A549 treated with AZD2906 at 1 μM for 4 hours (cell line): Measurements from ENCODE around the gene SLC37A4. TPM values are rescaled to one million over a fixed set of nuclear protein-coding genes. Genes with fewer than 3 reads are reported as not detected.

Experiments used
- total RNA-seq: library from RNA; stranded (reverse); fragments of 200-300 nt; extraction: Qiagen RNA extraction; gene quantifications from 5 replicates; pipeline ENCODE4 v1.2.3, GENCODE V29; 2022

SLC37A4 gene
- 11.4 to 12.0 TPM (median 11.6 TPM) in 5 replicates for total RNA-seq

DNA sequence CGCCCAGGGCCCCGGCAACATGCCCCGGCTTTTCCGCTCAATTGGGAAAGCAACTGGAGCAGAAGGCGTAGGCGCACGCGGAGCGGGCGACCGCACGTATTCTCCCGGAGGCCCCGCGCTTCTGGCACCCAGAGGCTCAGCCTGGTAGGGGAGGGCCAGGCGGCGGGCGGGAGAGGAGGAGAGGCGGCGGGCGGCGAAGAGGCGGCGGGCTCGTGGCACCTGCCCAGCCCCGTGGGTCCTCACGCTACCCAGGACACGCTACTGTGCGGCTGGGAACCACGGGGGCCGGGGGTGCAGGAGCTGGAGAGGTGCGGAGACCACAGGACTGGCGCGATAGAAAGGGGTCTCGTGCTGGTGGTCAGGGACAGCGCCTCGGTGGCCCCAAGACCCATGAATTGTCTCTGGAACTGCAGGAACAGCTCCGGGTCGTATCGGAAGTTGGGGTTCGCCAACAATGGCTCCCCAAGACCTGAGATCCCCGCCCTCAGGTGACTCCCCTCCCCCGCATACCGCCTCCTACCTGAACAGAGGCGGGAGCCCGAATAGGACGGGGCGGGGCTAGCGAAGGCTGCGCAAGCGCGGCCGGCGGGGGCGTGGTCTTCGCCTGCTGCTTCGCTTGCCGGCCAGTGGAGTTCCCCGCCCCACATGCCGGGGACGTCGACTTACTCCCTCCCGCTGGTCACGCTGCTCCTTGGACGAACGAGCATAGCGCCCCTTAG lies at the start of gene SLC37A4:
SLC37A4 (minus strand) TSS at position 549 of the 719 bp plus-strand sequence.

GRCh38 chr11:119067371-119068222 lies 36.9 kb upstream of the SLC37A4 start, which contains the start of gene VPS11:
Gene VPS11 (plus strand): TSS chr11:119067818. CDS start chr11:119067824, 6 bp downstream.

DNA sequence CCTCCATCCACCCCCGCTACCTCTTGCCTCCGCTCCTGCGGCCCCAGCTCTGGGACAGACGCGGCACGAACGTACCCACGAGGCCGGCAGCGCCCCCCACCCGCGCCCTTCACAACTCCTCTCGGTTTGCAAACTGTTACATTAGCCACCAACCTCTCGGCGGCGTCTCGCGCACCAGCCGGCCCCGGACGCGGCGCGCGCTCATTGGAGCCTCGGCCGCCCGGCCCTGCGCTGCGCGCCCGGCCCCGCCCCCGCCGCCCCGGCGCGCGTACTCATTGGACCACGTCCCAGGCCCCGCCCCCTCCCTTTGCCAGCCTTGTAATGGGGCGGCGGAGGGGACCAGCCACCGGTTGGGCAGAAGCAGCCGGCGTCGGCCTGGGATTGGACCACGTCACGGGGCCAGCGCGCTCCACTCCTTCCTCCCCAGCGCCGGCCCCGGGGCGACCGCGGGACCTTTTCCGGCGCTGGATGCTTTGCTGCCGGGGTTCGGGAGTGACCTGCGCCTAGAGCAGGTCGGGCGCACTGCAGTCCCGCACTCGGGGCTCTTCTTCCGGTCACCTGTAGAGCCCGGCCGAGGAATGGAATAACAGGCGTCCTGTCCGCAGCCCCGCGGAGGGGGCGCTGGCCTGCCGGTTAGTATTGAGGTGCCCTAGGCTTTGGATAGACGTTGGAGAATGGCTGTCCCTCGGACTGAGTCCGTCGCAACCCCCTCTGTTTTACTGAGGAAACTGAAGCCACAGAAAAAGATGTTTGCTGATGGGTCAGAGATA lies 26.5 kb upstream of the SLC37A4 start, which contains the start of gene HYOU1:
HYOU1 (minus strand) TSS at position 206 of the 770 bp plus-strand sequence. CDS start 1,045 bp downstream, outside the sequence.

DNA sequence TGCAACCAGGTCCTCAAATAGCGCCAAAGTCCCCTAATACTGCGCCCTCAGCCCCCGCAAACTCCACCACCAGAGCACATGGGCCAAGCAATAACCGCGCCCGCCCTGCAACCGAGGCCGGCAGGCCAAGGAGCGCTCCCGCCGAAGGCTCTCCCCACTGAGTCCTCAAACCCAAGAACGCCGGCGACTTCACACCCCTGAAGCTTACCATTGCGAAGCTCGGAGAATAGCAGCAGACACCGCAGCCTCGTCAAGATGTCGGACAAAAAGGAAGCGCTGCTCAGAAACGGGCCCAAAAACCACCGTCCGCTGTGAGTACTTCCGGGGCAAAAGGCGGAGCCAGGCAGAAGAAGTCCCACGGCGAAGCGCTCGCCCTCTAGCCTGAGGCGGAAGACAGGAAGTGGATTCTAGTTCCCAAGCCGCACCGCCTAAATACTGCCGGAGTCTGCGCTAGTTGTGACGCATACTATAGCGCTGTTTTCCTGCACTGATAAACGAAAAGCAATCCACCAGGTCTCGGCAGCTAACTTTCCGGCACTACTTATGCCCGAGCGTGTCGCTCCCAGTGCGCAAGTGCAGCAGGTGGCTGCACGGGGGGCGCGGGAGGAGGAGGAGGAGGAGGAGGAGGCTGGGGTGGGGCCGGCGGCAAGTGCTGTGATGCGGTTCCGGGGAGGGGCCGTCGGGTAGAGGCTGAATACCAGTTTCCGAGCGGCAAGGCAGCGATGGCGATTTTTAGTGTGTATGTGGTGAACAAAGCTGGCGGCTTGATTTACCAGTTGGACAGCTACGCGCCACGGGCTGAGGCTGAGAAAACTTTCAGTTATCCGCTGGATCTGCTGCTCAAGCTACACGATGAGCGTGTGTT lies 12.4 kb downstream of the SLC37A4 start, which contains the start of the genes RPS25 and TRAPPC4:
RPS25 (minus strand) TSS at position 270 of the 865 bp plus-strand sequence; CDS start at position 211, 59 bp downstream.
TRAPPC4 (plus strand) TSS at position 693 of the 865 bp plus-strand sequence; CDS start at position 723, 30 bp downstream.

GRCh38 chr11:118997627-118998387 lies 32.9 kb downstream of the SLC37A4 start, which contains the start of gene CENATAC:
Gene CENATAC (plus strand): TSS chr11:118998138. CDS start chr11:118998198, 60 bp downstream.

Other genes with a start within 250 kb of the SLC37A4 start
- gene DDX6, start 239.7 kb downstream of the SLC37A4 start, total RNA-seq = 19.2 to 31.9 TPM (median 21.3 TPM) in 5 replicates
- gene CXCR5, start 147.0 kb downstream of the SLC37A4 start, total RNA-seq = 0.09 to 0.19 TPM (median 0.14 TPM) in 5 replicates
- gene BCL9L, start 105.0 kb downstream of the SLC37A4 start, total RNA-seq = 138 to 215 TPM (median 187 TPM) in 5 replicates
- gene UPK2, start 74.6 kb downstream of the SLC37A4 start, total RNA-seq = 0.23 to 1.2 TPM (median 0.90 TPM) in 5 replicates
- not detected in 5 replicates for gene FOXR1, start 59.1 kb downstream of the SLC37A4 start, total RNA-seq
- 10.2 to 14.9 TPM (median 10.6 TPM) in 5 replicates for gene CENATAC, start 32.7 kb downstream of the SLC37A4 start, total RNA-seq
- 771 to 1,028 TPM (median 776 TPM) in 5 replicates for gene RPS25, start 12.5 kb downstream of the SLC37A4 start, total RNA-seq
- 58.5 to 64.0 TPM (median 60.1 TPM) in 5 replicates for gene TRAPPC4, start 12.1 kb downstream of the SLC37A4 start, total RNA-seq
- 41.9 to 48.0 TPM (median 45.4 TPM) in 5 replicates for gene HYOU1, start 26.3 kb upstream of the SLC37A4 start, total RNA-seq
- 11.1 to 12.8 TPM (median 12.2 TPM) in 5 replicates for gene VPS11, start 36.9 kb upstream of the SLC37A4 start, total RNA-seq
- 42.4 to 55.7 TPM (median 45.5 TPM) in 5 replicates for gene HMBS, start 54.0 kb upstream of the SLC37A4 start, total RNA-seq
- 30.3 to 37.9 TPM (median 36.3 TPM) in 5 replicates for gene DPAGT1, start 71.0 kb upstream of the SLC37A4 start, total RNA-seq
- gene C2CD2L, start 76.5 kb upstream of the SLC37A4 start, total RNA-seq = 4.1 to 5.7 TPM (median 5.0 TPM) in 5 replicates
- 9.2 to 10.8 TPM (median 9.4 TPM) in 5 replicates for gene HINFP, start 90.7 kb upstream of the SLC37A4 start, total RNA-seq
- 0.27 to 0.52 TPM (median 0.33 TPM) in 5 replicates for gene ABCG4, start 118.2 kb upstream of the SLC37A4 start, total RNA-seq
- gene NLRX1, start 137.8 kb upstream of the SLC37A4 start, total RNA-seq = 10.4 to 11.6 TPM (median 10.9 TPM) in 5 replicates
- 0.06 to 0.20 TPM (median 0.14 TPM) in 5 replicates for gene NHERF4, start 154.6 kb upstream of the SLC37A4 start, total RNA-seq
- 5.8 to 8.9 TPM (median 7.6 TPM) in 5 replicates for gene CBL, start 175.5 kb upstream of the SLC37A4 start, total RNA-seq